HepG2 (cell line): ENCODE results near the gene ADSS1. TPM values are rescaled to one million over a fixed set of nuclear protein-coding genes. Genes with fewer than 3 reads are reported as not detected.

Experiments used
- ADNP ChIP-seq: sonication (generic); formaldehyde crosslinking; IDR thresholded peaks from 2 replicates; pipeline ENCODE4 v1.4.0; 2020; ENCODE audit warnings: missing genetic modification reagents
- FOXO4 ChIP-seq: sonication (generic); formaldehyde crosslinking; conservative IDR thresholded peaks from 2 replicates; pipeline ENCODE4 v1.8.1; 2023; ENCODE audit warnings: missing genetic modification reagents
- GMEB2 ChIP-seq: IDR thresholded peaks from 2 replicates; pipeline ENCODE4 v1.6.1; 2016; ENCODE audit warnings: missing biosample characterization, missing genetic modification reagents, low read depth
- JDP2 ChIP-seq: sonication (generic); formaldehyde crosslinking; IDR thresholded peaks from 2 replicates; pipeline ENCODE4 v1.8.1; 2022; ENCODE audit warnings: missing genetic modification reagents, borderline replicate concordance
- LBX2 ChIP-seq: sonication (generic); formaldehyde crosslinking; IDR thresholded peaks from 2 replicates; pipeline ENCODE4 v1.5.0; 2020; ENCODE audit warnings: missing genetic modification reagents, mild to moderate bottlenecking, borderline replicate concordance
- MLLT10 ChIP-seq: sonication (generic); formaldehyde crosslinking; IDR thresholded peaks from 2 replicates; pipeline ENCODE4 v1.4.0; 2020; ENCODE audit warnings: missing genetic modification reagents
- MYPOP ChIP-seq: sonication (generic); formaldehyde crosslinking; IDR thresholded peaks from 2 replicates; pipeline ENCODE4 v1.8.1; 2023; ENCODE audit warnings: mild to moderate bottlenecking, moderate library complexity, missing genetic modification reagents
- NCOA2 ChIP-seq: sonication (generic); formaldehyde crosslinking; IDR thresholded peaks from 2 replicates; pipeline ENCODE4 v1.8.0; 2022; ENCODE audit warnings: inconsistent platforms
- NCOA5 ChIP-seq: sonication (generic); formaldehyde crosslinking; IDR thresholded peaks from 2 replicates; pipeline ENCODE4 v1.4.0; 2020; ENCODE audit warnings: missing genetic modification reagents
- NR2F6 ChIP-seq, 2 experiments: IDR thresholded peaks; 2 replicates each; pipeline ENCODE4 v1.6.1; 2016; ENCODE audit warnings: antibody characterized with exemption in 1 of 2, mild to moderate bottlenecking in 1 of 2
- POLR2AphosphoS5 ChIP-seq: IDR thresholded peaks from 2 replicates; pipeline ENCODE4 v1.6.1; 2012; ENCODE audit warnings: low read depth, low read length
- RAD51 ChIP-seq: fragments of 450-650 bp; IDR thresholded peaks from 2 replicates; pipeline ENCODE4 v1.6.1; 2016; ENCODE audit warnings: borderline replicate concordance
- RFXAP ChIP-seq: sonication (generic); formaldehyde crosslinking; IDR thresholded peaks from 2 replicates; pipeline ENCODE4 v1.4.0; 2020; ENCODE audit warnings: missing genetic modification reagents, borderline replicate concordance
- ZNF142 ChIP-seq: sonication (generic); formaldehyde crosslinking; IDR thresholded peaks from 2 replicates; pipeline ENCODE4 v1.4.0; 2020; ENCODE audit warnings: missing genetic modification reagents
- ZNF512B ChIP-seq: sonication (generic); formaldehyde crosslinking; IDR thresholded peaks from 2 replicates; pipeline ENCODE4 v1.5.1; 2020; ENCODE audit warnings: missing genetic modification reagents, mild to moderate bottlenecking, borderline replicate concordance
- ZNF713 ChIP-seq: sonication (generic); formaldehyde crosslinking; IDR thresholded peaks from 2 replicates; pipeline ENCODE4 v1.4.0; 2020; ENCODE audit warnings: mild to moderate bottlenecking, missing genetic modification reagents
- polyA plus RNA-seq, 8 experiments: library from polyadenylated mRNA; depleted of rRNA in 3 of 8; stranded (reverse) in 7 of 8; unstranded in 1 of 8; fragments of >200 nt; fragmentation: Illumina TruSeq in 4 of 8; extraction: Trizol in 4 of 8; gene quantifications; 2 replicates each; pipeline versions ENCODE4 v1.2.1 to v1.2.3, GENCODE V29; 2011 to 2016; ENCODE audit warnings: low read depth in 4 of 8, missing spikeins in 1 of 8, mixed read lengths in 1 of 8; ENCODE audit not compliant: insufficient read depth in 1 of 8
- total RNA-seq, 5 experiments: library from RNA; depleted of rRNA; stranded (reverse); fragments of >200 nt; fragmentation: Illumina TruSeq; extraction: Trizol; gene quantifications; 2 replicates each; pipeline ENCODE4 v1.2.3, GENCODE V29; 2016; ENCODE audit warnings: low read depth in 1 of 5

The ADSS1 gene
- total and polyA plus RNA-seq, 2 of the 13 experiments (the other 11 are each of a cell fraction or from before 2014, with no cell fraction given), result 1.0 to 36.7 TPM

GRCh38 chr14:104766863-104767633, 43.0 kb downstream of the ADSS1 start (continued):
- TF ChIP-seq FOXO4 (CRISPR knock-in tag) (no peak), RFXAP (CRISPR knock-in tag) (no peak), MYPOP (no peak), ADNP (CRISPR knock-in tag) (no peak), LBX2 (CRISPR knock-in tag) (no peak), POLR2AphosphoS5 (peak; percentile 98), ZNF713 (CRISPR knock-in tag) (no peak), JDP2 (CRISPR knock-in tag) (no peak), NR2F6 (IDR thresholded peaks at IDR 0.05) (peak; percentile 81), NR2F6 (CRISPR knock-in tag; IDR thresholded peaks at IDR 0.05) (peak; percentile 63), RAD51 (no peak), NCOA2 (0 out of 2 replicates have a peak, but pooled peaks have one; percentile 32), ZNF142 (no peak), MLLT10 (no peak), NCOA5 (CRISPR knock-in tag) (no peak), ZNF512B (no peak), GMEB2 (CRISPR knock-in tag) (no peak)
